Measurements from ENCODE around the gene TPPP3.
A peak's percentile ranks its signal among the peaks of the same experiment; 100 is the strongest.
"Not testable (repeated sequence)": the region's sequence is repeated elsewhere in the genome, so short reads cannot be mapped to it uniquely, and the experiment has no call there.

Gene TPPP3

DNA sequence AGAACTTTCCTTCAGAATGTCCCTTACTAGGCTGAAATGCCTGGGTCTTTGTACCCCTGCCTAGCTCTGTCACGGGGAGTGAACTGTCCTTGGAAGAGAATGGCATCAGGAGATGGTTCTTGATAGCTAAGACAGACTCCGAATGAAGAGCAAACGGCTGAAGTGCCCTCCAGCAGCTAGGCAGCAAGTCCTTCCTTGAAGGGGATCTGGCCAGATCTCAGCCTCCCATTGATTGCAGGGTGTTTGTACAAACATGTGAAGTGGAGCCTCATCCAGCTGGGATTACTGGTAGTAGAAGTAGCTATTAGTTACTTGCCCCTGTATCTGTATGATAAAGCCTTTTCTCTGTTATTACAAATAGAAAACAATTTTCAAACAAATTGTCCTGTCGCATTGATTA is 35.7 kb downstream of the TPPP3 start:
- H3K4me3 ChIP-seq (ENCODE audit: low read length), result no peak overlapping the region
- TF ChIP-seq, protein P1, sequence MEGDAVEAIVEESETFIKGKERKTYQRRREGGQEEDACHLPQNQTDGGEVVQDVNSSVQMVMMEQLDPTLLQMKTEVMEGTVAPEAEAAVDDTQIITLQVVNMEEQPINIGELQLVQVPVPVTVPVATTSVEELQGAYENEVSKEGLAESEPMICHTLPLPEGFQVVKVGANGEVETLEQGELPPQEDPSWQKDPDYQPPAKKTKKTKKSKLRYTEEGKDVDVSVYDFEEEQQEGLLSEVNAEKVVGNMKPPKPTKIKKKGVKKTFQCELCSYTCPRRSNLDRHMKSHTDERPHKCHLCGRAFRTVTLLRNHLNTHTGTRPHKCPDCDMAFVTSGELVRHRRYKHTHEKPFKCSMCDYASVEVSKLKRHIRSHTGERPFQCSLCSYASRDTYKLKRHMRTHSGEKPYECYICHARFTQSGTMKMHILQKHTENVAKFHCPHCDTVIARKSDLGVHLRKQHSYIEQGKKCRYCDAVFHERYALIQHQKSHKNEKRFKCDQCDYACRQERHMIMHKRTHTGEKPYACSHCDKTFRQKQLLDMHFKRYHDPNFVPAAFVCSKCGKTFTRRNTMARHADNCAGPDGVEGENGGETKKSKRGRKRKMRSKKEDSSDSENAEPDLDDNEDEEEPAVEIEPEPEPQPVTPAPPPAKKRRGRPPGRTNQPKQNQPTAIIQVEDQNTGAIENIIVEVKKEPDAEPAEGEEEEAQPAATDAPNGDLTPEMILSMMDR (conservative IDR thresholded peaks at IDR 0.05; ENCODE audit: low read depth, low read length), result no peak
- DNase-seq (ENCODE audit: low read depth), result no peak

DNA sequence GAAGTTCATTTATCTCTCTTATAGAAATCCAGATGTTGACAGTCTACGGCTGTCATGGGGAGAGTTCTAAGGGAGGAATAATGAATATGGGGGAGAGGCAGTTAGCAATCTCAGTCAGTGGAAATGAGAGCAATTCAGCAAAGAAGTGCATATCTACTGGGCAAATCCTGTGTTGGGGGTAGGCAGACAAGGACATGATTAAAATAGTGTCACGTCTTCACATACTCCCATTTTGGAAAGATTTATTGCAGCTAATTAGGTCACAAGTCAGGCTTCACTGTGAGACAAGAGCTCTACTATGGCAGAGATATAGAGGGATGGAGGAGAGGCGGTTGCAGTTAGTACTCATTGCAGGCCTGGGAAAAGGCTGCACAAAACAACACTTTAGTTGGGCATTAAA is 36.9 kb downstream of the TPPP3 start:
- TF ChIP-seq, protein P1 (conservative IDR thresholded peaks at IDR 0.05; ENCODE audit: low read depth, low read length), result no peak
- no peak overlapping the region for H3K4me3 ChIP-seq (ENCODE audit: low read length)
- DNase-seq (ENCODE audit: low read depth), result no peak

DNA sequence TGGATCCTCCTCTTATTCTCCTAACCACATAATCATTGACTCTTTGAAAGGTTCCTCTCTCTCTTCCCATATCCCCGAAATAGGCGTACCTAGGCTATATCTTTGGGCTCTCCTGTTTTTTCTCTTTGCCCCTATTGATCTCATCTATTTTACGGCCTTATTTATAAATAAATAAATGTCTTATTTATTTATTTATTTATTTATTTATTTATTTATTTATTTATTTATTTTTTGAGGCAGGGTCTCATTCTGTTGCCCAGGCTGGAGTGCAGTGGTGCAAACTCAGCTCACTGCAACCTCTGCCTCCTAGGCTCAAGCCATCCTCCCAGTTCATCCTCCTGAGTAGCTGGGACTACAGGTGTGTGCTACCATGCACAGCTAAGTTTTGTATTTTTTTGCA is 40.8 kb downstream of the TPPP3 start:
- DNase-seq (ENCODE audit: low read depth); H3K4me3 ChIP-seq (ENCODE audit: low read length): not testable (repeated sequence)

DNA sequence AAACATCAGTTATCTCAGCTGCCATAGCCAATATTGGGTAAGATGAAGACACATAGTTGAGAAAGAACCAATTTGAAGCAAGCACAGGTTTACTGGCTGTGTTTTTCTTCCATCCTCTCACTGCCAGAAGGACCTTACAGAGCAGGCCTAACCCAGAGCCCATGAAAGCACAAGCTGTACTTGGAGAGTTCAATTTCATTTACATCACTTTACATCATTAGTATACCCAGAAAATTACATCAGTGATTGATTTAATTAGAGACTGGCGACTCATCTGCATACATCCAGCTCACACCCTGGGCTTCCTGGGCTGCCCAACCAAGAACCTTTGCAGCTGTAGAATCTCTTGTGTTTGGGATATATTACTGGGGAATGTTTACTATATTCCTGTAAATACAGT is 43.0 kb downstream of the TPPP3 start:
- H3K4me3 ChIP-seq (ENCODE audit: low read length), result no peak overlapping the region
- TF ChIP-seq, protein P1 (conservative IDR thresholded peaks at IDR 0.05; ENCODE audit: low read depth, low read length), result no peak
- DNase-seq (ENCODE audit: low read depth), result no peak

DNA sequence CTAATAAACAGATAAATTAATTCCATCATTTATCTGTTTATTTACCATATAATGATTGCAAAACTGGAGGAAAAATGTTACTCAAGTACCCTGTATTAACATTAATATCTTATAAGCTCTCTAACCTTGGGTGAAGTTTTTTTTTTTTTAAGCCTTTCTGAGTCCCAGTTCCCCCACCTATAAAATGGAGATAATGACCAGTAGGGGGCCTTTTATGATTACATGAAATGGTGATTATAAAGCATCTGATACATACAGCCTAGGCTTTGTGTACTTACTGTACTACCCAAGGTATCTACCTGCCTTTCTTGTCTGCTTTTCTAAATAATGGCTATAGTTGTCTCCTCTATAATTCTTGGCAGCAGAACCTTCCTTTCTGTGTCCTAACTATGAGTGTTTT is 44.1 kb downstream of the TPPP3 start:
- TF ChIP-seq, protein P1 (conservative IDR thresholded peaks at IDR 0.05; ENCODE audit: low read depth, low read length), result peak; percentile 57
- no peak overlapping the region for H3K4me3 ChIP-seq (ENCODE audit: low read length)
- DNase-seq (ENCODE audit: low read depth), result no peak

DNA sequence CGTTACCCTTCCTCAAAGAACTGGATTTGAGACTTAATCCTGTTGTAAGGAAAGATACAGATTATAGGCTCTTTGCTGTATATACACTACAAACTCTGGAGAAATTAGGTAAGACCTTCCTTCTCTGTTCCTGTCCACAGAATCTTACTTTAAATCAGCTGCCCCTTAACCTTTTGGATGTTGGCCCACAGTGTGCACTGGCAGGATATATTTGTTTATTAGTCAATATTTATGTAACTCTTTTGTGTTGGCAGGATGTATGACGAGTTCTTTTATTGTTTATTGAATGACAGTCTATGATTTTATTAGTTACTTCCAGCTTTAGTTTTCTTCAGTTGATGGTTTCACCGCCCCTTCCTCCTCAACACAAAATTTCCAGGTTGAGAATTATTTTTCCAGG is 47.0 kb downstream of the TPPP3 start:
- TF ChIP-seq, protein P1 (conservative IDR thresholded peaks at IDR 0.05; ENCODE audit: low read depth, low read length), result no peak
- H3K4me3 ChIP-seq (ENCODE audit: low read length), result no peak overlapping the region
- no peak for DNase-seq (ENCODE audit: low read depth)

DNA sequence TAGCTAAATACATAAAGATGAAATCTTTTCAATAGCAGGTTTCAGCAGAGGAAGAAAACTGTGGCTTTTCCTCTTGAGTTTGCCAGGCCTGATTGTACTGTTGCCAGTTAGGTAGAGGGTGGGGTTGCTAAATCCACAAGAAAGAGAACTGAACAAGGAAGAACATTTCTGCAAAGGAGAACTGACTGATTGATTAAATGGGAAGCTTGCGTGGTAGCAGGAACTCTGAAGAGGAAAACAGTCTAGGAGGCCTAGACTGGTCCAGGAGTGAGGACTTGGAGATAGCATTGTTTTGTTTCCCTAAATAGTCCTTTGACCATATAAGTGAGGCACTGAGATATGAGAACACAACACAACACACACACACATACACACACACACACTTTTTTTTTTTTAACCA is 47.9 kb downstream of the TPPP3 start:
- no peak for DNase-seq (ENCODE audit: low read depth)

More for the DNA sequence above, 47.9 kb downstream of the TPPP3 start:
- TF ChIP-seq, protein P1 (conservative IDR thresholded peaks at IDR 0.05; ENCODE audit: low read depth, low read length), result no peak
- no peak overlapping the region for H3K4me3 ChIP-seq (ENCODE audit: low read length)
